Temporal lobe (tissue), 2 donors: ENCODE results near the gene EFR3B. TPM values are rescaled to one million over a fixed set of nuclear protein-coding genes. Genes with fewer than 3 reads are reported as not detected.

Experiments used
- small RNA-seq: library from RNA; depleted of rRNA; stranded (forward); fragments of <200 nt; gene quantifications from one replicate; pipeline ENCODE3, GENCODE V24; 2014; ENCODE audit warnings: low replicate concordance
- total RNA-seq: library from RNA; depleted of rRNA; stranded (reverse); fragments of >200 nt; gene quantifications from one replicate; pipeline ENCODE4 v1.2.3, GENCODE V29; 2014

EFR3B gene
- total RNA-seq, 1 donor from 2014 or later, result 56.1 TPM

Small RNA genes lying within 50 kb of the gene (small RNA-seq; reads per million reads assigned to genes)
- gene RF00019, result not detected
- not detected for gene RN7SL856P

Other genes with a start within 250 kb of the EFR3B start
- 27.5 TPM for gene PTRHD1, start 248.7 kb upstream of the EFR3B start, total RNA-seq
- 11.3 TPM for gene CENPO, start 248.7 kb upstream of the EFR3B start, total RNA-seq
- 25.8 TPM for gene ADCY3, start 121.8 kb upstream of the EFR3B start, total RNA-seq
- 8.9 TPM for gene DNAJC27, start 70.1 kb upstream of the EFR3B start, total RNA-seq
- 0.49 TPM for gene POMC, start 126.5 kb downstream of the EFR3B start, total RNA-seq